Stimulated activated CD4-positive, alpha-beta T cell treated with anti-CD3 and anti-CD28 coated beads, Interleukin-4, amount 100 ng/mL, for 1 hour (primary cell): ENCODE data around the gene RAB4B.
A peak's percentile ranks its signal among the peaks of the same experiment; 100 is the strongest.
"Not testable (repeated sequence)": the region's sequence is repeated elsewhere in the genome, so short reads cannot be mapped to it uniquely, and the experiment has no call there.

Experiments used
- DNase-seq: peaks from one replicate; pipeline ENCODE4 v3.0.0-alpha.2; 2020

The RAB4B gene

GRCh38 chr19:40805258-40805868 lies 27.3 kb downstream of the RAB4B start:
- no peak for DNase-seq

DNA sequence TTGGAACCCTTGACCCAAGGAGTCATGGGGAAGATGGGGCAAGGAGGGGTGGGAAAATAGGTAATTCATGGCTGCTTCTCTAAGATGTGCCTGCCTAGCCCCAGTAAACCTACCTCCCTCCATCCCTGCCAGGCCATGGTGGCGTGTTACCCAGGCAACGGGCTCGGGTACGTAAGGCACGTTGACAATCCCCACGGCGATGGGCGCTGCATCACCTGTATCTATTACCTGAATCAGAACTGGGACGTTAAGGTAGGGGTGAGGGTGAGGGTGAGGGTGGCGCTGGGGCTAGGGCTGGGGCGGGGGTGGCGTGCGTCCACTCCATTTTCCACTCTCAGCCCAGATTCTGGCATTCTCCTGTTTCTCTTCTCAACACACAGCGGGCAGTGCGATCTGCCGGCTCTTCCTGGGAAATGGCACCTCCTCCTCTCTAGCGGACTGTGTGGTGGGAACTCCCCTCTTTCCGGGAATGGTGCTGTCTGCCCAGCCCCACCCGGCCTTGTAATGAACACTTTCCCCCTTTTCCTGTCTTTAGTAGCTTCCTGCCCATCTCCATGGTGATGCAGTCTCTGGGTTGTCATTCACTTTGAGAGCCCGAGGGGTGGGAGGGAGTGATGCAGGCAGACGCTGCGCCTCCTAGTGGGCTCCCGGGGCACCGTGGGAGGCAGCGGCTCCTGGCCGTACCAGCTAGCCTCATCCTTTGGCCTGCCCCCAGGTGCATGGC lies 28.5 kb downstream of the RAB4B start:
- peak; percentile 79 for DNase-seq

DNA sequence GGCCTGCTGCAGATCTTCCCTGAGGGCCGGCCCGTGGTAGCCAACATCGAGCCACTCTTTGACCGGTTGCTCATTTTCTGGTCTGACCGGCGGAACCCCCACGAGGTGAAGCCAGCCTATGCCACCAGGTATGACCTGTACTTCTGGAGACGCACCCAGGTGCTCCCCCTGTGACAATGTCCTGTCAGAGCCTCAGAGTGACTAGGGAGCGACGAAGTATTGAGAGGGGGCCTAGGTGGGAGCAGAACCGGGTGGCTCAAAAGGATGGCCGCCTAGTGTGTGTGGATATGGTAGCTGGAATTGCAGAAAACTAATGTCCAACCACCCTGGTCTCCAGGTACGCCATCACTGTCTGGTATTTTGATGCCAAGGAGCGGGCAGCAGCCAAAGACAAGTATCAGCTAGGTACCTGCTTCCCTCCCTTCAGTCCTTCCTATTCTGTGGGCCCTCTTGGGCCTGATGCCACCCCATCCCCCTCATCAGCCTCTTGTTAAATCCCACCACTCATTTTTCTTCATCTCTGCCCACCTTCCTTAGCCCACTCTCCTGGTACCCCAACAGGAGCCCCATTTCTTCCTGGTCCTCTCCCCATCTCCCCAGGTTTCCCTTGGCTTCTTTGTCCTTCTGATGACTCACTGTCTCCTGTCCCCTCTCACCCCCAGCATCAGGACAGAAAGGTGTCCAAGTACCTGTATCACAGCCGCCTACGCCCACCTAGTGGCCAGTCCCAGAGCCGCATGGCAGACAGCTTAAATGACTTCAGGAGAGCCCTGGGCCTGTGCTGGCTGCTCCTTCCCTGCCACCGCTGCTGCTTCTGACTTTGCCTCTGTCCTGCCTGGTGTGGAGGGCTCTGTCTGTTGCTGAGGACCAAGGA lies 29.3 kb downstream of the RAB4B start:
- no peak for DNase-seq

DNA sequence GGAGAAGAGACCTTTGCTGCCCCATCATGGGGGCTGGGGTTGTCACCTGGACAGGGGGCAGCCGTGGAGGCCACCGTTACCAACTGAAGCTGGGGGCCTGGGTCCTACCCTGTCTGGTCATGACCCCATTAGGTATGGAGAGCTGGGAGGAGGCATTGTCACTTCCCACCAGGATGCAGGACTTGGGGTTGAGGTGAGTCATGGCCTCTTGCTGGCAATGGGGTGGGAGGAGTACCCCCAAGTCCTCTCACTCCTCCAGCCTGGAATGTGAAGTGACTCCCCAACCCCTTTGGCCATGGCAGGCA lies 29.9 kb downstream of the RAB4B start:
- DNase-seq, result no peak

GRCh38 chr19:40808497-40808896 lies 30.4 kb downstream of the RAB4B start:
- DNase-seq, result no peak

GRCh38 chr19:40809358-40810086 lies 31.5 kb downstream of the RAB4B start:
- DNase-seq, result no peak

DNA sequence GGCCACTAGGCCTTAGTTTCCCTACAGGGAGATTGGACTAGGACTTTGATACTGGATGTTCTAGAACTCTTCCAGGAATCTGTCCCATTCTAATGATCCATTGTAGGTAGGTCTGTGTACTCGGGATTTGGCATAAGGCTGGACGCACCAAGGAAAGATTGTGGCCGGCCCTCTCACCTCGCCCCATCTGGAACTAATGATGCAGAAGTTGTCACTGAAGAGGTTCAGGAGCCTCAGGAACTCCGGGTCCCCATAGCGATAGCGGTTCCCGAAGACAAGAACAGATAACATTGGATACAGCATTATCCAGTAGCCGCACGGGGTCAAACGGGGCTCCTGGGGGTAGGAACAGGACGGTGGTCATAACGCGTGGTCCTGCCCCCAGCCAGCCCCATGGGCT lies 32.1 kb downstream of the RAB4B start:
- no peak for DNase-seq

DNA sequence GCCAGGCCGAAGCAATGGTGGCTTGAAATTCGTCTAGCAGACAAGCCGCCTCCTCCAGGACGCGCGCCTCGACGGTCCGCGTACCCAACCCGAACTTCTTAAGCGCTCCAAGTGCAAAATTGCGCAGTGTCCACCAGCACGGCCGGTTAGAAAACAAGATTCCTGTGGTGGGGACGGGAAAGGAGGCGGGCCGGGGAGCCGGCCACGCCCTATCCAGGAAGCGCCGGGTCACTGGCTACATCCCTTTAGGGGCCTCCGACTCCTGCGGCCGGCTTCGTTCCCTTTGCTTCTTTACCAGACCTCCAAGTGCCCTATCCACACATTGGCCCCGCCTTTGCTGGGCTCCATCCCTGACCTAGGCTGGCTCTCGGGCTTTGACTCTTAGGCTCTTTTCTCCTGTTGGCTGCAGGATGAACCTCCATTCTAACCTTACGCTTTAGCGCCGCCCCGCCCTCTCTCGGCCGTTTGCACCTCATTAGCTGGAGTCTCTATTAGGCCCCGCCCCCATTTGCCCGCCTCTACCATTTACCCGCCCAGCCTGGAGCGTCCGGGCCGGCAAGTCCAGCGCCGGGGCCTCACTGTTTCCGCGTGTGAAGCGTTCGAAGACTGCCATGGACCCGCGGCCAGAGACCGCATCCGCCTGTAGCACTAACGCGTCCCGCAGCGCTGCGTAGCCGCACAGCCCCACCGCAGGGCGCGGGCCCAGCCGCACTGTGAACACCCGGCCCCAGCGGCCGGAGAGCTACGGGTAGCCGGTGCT lies 32.8 kb downstream of the RAB4B start:
- not testable (repeated sequence) for DNase-seq

- DNase-seq, result peak; percentile 41
These were observed 33.7 kb downstream of the RAB4B start for GRCh38 chr19:40811478-40812341.

DNA sequence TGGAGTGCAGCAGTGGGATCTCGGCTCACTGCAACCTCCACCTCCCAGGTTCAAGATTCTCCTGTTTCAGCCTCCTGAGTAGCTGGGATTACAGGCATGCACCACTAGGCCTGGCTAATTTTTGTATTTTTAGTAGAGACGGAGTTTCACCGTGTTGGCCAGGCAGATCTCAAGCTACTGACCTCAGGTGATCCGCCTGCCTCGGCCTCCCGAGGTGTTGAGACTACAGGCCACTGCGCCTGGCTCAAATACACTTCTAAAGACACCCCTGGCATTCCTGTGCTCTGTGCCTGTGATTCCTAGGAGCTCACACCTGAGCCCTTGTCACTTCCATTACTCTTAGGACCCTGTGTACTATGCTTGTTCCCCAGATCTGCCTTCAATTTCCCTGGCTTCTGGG lies 34.5 kb downstream of the RAB4B start:
- not testable (repeated sequence) for DNase-seq

GRCh38 chr19:40813182-40813581 lies 35.1 kb downstream of the RAB4B start:
- no peak for DNase-seq

GRCh38 chr19:40815223-40815622 lies 37.2 kb downstream of the RAB4B start:
- DNase-seq, result no peak

GRCh38 chr19:40818480-40819399 lies 40.7 kb downstream of the RAB4B start:
- DNase-seq, result peak; percentile 83

- DNase-seq, result peak; percentile 66
These were observed 41.6 kb downstream of the RAB4B start for GRCh38 chr19:40819479-40820234.

GRCh38 chr19:40822161-40822560 lies 44.1 kb downstream of the RAB4B start:
- no peak for DNase-seq

- DNase-seq, result not testable (repeated sequence)
These were observed 44.9 kb downstream of the RAB4B start for GRCh38 chr19:40822704-40823553.

GRCh38 chr19:40824916-40825315 lies 46.9 kb downstream of the RAB4B start:
- not testable (repeated sequence) for DNase-seq

DNA sequence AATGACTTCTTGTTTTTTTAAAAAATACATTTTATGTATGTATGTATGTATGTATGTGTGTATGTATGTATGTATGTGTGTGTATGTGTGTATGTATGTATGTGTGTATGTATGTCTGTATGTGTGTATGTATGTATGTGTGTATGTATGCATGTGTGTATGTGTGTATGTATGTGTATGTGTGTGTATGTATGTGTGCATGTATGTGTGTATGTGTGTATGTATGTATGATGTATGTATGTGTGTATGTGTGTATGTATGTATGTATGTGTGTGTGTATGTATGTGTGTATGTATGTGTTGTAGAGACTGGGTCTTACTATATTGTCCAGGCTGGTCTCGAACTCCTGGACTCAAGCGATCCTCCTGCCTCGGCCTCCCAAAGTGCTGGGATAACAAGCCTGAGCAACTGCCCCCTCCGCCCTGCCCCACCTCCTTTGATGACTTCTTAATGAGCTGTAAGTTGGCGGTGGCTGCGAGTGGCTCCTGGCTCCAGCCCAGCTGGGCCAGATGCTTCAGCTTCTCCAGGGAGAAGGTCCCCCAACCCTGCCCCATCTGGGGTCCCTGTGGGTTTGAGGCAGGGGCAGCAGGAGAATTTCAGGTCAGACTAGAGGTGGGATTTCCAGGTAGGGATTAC lies 47.5 kb downstream of the RAB4B start:
- DNase-seq, result not testable (repeated sequence)
